Measurements from ENCODE around the gene HLA-DOB.

The HLA-DOB gene

GRCh38 chr6:32816746-32817204 lies at the start of gene HLA-DOB:
TSS of gene HLA-DOB (minus strand) at chr6:32817002. CDS start at chr6:32816951, 51 bp downstream.
- in situ Hi-C loops (cut with MboI; ENCODE audit: low sequenced_read_pairs) = no loop called here

GRCh38 chr6:32865724-32866443 lies 49.1 kb upstream of the HLA-DOB start:
- in situ Hi-C loops (cut with MboI; ENCODE audit: low sequenced_read_pairs) = no loop called here

GRCh38 chr6:32862725-32863124 lies 45.9 kb upstream of the HLA-DOB start:
- in situ Hi-C loops (cut with MboI; ENCODE audit: low sequenced_read_pairs) = no loop called here

- in situ Hi-C loops (cut with MboI; ENCODE audit: low sequenced_read_pairs) = no loop called here
Measured at GRCh38 chr6:32860674-32861073, 43.9 kb upstream of the HLA-DOB start.

GRCh38 chr6:32858194-32858593 lies 41.4 kb upstream of the HLA-DOB start:
- in situ Hi-C loops (cut with MboI; ENCODE audit: low sequenced_read_pairs) = no loop called here

- in situ Hi-C loops (cut with MboI; ENCODE audit: low sequenced_read_pairs) = no loop called here
Measured at GRCh38 chr6:32857156-32857891, 40.5 kb upstream of the HLA-DOB start.

GRCh38 chr6:32855467-32856174 lies 38.8 kb upstream of the HLA-DOB start:
- in situ Hi-C loops (cut with MboI; ENCODE audit: low sequenced_read_pairs) = no loop called here

- in situ Hi-C loops (cut with MboI; ENCODE audit: low sequenced_read_pairs) = no loop called here
Measured at GRCh38 chr6:32854376-32855178, 37.8 kb upstream of the HLA-DOB start.

GRCh38 chr6:32853541-32854375 lies 37.0 kb upstream of the HLA-DOB start, which contains the start of the genes PSMB9 and TAP1:
TSS of gene PSMB9 (plus strand) at chr6:32854192. CDS start at chr6:32854230, 38 bp downstream.
TSS of gene TAP1 (minus strand) at chr6:32853704. CDS start at chr6:32853636, 68 bp downstream.
- in situ Hi-C loops (cut with MboI; ENCODE audit: low sequenced_read_pairs) = no loop called here

GRCh38 chr6:32852844-32853540 lies 36.2 kb upstream of the HLA-DOB start:
- in situ Hi-C loops (cut with MboI; ENCODE audit: low sequenced_read_pairs) = no loop called here

GRCh38 chr6:32852018-32852843 lies 35.4 kb upstream of the HLA-DOB start:
- in situ Hi-C loops (cut with MboI; ENCODE audit: low sequenced_read_pairs) = no loop called here

GRCh38 chr6:32851025-32851424 lies 34.2 kb upstream of the HLA-DOB start:
- in situ Hi-C loops (cut with MboI; ENCODE audit: low sequenced_read_pairs) = no loop called here

- in situ Hi-C loops (cut with MboI; ENCODE audit: low sequenced_read_pairs) = no loop called here
Measured at GRCh38 chr6:32849126-32849525, 32.3 kb upstream of the HLA-DOB start.

GRCh38 chr6:32847795-32848194 lies 31.0 kb upstream of the HLA-DOB start:
- in situ Hi-C loops (cut with MboI; ENCODE audit: low sequenced_read_pairs) = no loop called here

- in situ Hi-C loops (cut with MboI; ENCODE audit: low sequenced_read_pairs) = no loop called here
Measured at GRCh38 chr6:32847004-32847403, 30.2 kb upstream of the HLA-DOB start.

- in situ Hi-C loops (cut with MboI; ENCODE audit: low sequenced_read_pairs) = no loop called here
Measured at GRCh38 chr6:32845384-32845884, 28.6 kb upstream of the HLA-DOB start.

GRCh38 chr6:32844839-32845383 lies 28.1 kb upstream of the HLA-DOB start:
- in situ Hi-C loops (cut with MboI; ENCODE audit: low sequenced_read_pairs) = no loop called here
